ENCODE data around the gene TEKT5. TPM values are rescaled to one million over a fixed set of nuclear protein-coding genes. Genes with fewer than 3 reads are reported as not detected.
"Not testable (repeated sequence)": the region's sequence is repeated elsewhere in the genome, so short reads cannot be mapped to it uniquely, and the experiment has no call there.

Gene TEKT5
- total and polyA plus RNA-seq, 5 experiments from 2014 or later = 0.68 TPM; not detected in 4

DNA sequence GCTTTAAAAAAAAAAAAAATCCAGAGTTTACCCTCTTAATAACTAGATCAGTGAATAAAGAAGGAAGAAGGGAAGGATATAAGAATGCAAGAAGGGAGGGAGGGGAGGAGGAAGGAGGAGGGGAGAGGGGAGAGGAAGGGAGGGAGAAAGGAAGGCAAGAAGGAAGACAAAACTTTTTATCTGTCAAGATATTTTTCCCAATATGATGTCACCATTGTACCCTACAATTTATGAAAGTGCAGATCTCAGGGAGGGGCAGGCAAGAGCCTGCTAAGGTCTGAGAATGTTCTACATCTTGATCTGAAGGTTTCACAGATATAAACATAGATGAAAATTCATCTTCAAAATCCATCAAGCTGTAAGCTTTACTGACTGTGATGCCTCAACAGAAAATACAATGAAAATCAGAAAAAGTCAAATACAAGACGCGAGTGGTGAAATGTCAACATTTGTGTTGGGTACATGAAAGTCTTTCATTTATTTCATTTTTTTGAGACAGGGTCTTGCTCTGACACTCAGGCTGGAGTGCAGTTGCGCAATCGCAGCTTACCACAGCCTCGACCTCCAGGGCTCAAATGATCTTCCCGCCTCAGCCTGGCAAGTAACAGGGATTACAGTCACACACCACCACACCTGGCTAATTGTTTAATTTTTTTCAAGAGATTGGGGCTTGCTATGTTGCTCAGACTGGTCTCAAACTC, 57.2 kb downstream of the TEKT5 start:
- peaks cover 4 to 22% (median 12%) of the 10 kb centered on the region in 5 donors for H3K27me3 Mint-ChIP-seq
- peaks cover 0 to 10% (median 0%) of the 10 kb centered on the region in 3 donors for H3K36me3 Mint-ChIP-seq
- ATAC-seq (no peak), DNase-seq (no peak)
- peaks cover 0 to 16% (median 7%) of the 10 kb centered on the region in 9 donors for H3K9me3 Mint-ChIP-seq
- no peak overlapping the region for H3K4me3 Mint-ChIP-seq
- peak overlapping the region in 1 of 10 donors; percentile 71 for H3K27ac Mint-ChIP-seq
- POLR2A ChIA-PET = no interaction called here
- no peaks in the 10 kb centered on the region for H3K4me1 Mint-ChIP-seq

- peaks cover 0 to 10% (median 0%) of the 10 kb centered on the region in 3 donors for H3K36me3 Mint-ChIP-seq
- no peak overlapping the region for H3K4me3 Mint-ChIP-seq
- ATAC-seq (no peak), DNase-seq (no peak)
- no peak overlapping the region for H3K27ac Mint-ChIP-seq
- H3K4me1 Mint-ChIP-seq = no peaks in the 10 kb centered on the region
- POLR2A ChIA-PET = no interaction called here
- H3K27me3 Mint-ChIP-seq = peaks cover 3 to 27% (median 17%) of the 10 kb centered on the region in 5 donors
- peaks cover 0 to 11% (median 8%) of the 10 kb centered on the region in 9 donors for H3K9me3 Mint-ChIP-seq
Observed at GRCh38 chr16:10635365-10636021, 59.2 kb downstream of the TEKT5 start.

DNA sequence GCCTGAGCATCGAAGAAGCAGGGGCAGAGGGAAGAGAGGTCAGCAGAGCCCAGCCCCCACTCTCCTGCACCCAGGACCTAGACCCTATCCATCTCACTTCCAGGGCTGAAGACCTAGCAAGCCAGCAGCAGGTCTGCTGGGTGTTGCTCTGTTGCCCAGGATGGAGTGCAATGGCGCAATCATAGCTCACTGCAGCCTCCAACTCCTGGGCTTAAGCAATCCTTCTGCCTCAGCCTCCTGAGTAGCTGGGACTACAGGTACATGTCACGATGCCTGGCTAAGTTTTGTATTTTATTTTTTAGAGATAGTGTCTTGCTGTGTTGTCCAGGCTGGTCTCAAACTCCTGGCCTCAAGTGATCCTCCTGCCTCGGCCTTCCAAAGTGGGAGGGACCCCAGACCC, 61.3 kb downstream of the TEKT5 start:
- H3K36me3 Mint-ChIP-seq, H3K27ac Mint-ChIP-seq, H3K4me3 Mint-ChIP-seq, POLR2A ChIA-PET, DNase-seq, ATAC-seq, H3K4me1 Mint-ChIP-seq: not testable (repeated sequence)
- peaks cover 2 to 22% (median 17%) of the 10 kb centered on the region in 5 donors for H3K27me3 Mint-ChIP-seq
- H3K9me3 Mint-ChIP-seq = peaks cover 0 to 11% (median 8%) of the 10 kb centered on the region in 9 donors

DNA sequence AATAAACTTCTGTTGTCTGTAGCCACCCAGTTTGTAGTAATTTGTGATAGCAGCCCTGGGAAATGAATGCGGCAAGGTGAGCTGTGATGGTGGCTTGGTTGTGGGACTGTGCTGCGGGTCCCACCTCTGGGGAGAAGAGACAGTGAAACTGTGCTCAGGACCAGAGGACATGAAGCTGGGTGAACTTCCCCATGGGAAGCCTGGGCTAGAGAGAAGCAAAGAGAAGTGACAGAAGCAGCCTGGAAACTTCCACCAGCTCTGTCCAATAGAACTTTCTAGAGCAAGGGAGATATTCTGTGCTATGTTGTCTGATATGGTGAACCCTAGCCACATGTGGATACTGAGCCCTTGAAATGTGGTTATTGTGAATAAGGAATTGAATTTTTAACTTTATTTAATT, 62.8 kb downstream of the TEKT5 start:
- H3K36me3 Mint-ChIP-seq = peaks cover 0 to 10% (median 0%) of the 10 kb centered on the region in 3 donors
- peak overlapping the region in 1 of 10 donors; percentile 4 for H3K27ac Mint-ChIP-seq
- H3K4me3 Mint-ChIP-seq = no peak overlapping the region
- H3K27me3 Mint-ChIP-seq = peaks cover 2 to 24% (median 14%) of the 10 kb centered on the region in 5 donors
- POLR2A ChIA-PET = no interaction called here
- DNase-seq (no peak), ATAC-seq (no peak)
- peaks cover 0 to 11% (median 8%) of the 10 kb centered on the region in 9 donors for H3K9me3 Mint-ChIP-seq
- no peaks in the 10 kb centered on the region for H3K4me1 Mint-ChIP-seq

GRCh38 chr16:10629592-10629963, 65.2 kb downstream of the TEKT5 start:
- Mint-ChIP-seq H3K9me3 (peaks cover 0 to 10% (median 5%) of the 10 kb centered on the region in 9 donors), H3K4me1 (no peaks in the 10 kb centered on the region), H3K27me3 (peaks cover 2 to 21% (median 12%) of the 10 kb centered on the region in 5 donors), H3K36me3 (peaks cover 0 to 9% (median 0%) of the 10 kb centered on the region in 3 donors), H3K27ac (no peak overlapping the region), H3K4me3 (no peak overlapping the region)
- DNase-seq (no peak), ATAC-seq (no peak)
- POLR2A ChIA-PET = no interaction called here

DNA sequence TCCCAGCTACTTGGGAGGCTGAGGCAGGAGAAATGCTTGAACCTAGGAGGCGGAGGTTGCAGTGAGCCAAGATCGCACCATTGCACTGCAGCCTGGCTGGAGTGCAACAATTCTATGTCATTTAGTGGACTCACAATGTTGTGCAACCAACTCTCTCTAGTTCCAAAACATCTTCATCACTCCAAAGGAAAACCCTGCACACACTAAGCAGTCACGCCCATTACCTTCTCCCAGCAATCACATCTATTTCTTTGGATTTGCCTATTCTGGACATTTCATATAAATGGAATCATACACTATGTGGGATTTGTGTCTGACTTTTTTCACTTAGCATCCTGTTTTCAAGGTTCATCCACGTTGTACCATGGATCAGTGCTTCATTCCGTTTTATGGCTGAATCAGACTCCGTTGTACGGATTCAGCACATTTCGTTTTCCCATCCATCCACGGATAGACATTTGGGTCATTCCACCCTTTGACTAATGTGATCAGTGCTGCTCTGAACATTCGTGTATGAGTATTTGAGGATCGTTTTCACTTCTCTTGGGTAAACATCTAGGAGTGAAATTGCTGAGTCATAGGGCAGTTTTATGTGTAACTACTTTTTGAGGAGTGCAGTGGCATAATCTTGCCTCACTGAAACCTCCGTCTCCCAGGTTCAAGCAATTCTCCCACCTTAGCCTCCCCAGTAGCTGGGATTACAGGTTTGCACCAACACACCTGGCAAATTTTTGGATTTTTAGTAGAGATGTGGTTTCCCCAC, 69.0 kb downstream of the TEKT5 start:
- H3K36me3 Mint-ChIP-seq = no peaks in the 10 kb centered on the region
- POLR2A ChIA-PET = no interaction called here
- no peaks in the 10 kb centered on the region for H3K9me3 Mint-ChIP-seq
- H3K4me1 Mint-ChIP-seq = no peaks in the 10 kb centered on the region
- H3K4me3 Mint-ChIP-seq = no peak overlapping the region
- H3K27me3 Mint-ChIP-seq = peaks cover 0 to 5% (median 0%) of the 10 kb centered on the region in 5 donors
- ATAC-seq = no peak
- no peak overlapping the region for H3K27ac Mint-ChIP-seq
- DNase-seq = no peak

- Mint-ChIP-seq H3K4me1 (peaks cover 0 to 1% (median 0%) of the 10 kb centered on the region in 4 donors), H3K4me3 (no peak overlapping the region), H3K9me3 (no peaks in the 10 kb centered on the region), H3K27ac (no peak overlapping the region), H3K27me3 (peaks cover 0 to 12% (median 8%) of the 10 kb centered on the region in 5 donors), H3K36me3 (no peaks in the 10 kb centered on the region)
- DNase-seq (no peak), ATAC-seq (no peak)
- POLR2A ChIA-PET = no interaction called here
Observed at GRCh38 chr16:10624527-10624926, 70.2 kb downstream of the TEKT5 start.

DNA sequence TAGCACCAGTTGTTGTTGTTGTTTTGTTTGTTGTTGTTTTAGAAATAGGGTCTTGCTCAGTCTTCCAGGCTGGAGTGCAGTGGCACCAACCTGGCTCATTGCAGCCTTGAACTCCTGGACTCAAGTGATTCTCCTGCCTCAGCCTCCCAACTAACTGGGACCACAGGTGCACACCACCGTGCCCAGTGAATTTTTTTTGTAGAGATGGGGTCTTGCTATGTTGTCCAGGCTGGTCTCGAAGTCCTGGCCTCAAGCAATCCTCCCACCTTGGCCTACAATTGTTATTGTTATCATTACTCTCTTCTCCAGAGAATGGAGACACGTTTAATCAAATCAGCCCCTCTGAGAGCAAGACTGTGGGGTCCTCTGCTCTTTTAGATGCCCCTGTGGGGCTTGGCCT, 71.7 kb downstream of the TEKT5 start:
- Mint-ChIP-seq H3K4me1 (peaks cover 0 to 1% (median 0%) of the 10 kb centered on the region in 4 donors), H3K36me3 (no peaks in the 10 kb centered on the region)

DNA sequence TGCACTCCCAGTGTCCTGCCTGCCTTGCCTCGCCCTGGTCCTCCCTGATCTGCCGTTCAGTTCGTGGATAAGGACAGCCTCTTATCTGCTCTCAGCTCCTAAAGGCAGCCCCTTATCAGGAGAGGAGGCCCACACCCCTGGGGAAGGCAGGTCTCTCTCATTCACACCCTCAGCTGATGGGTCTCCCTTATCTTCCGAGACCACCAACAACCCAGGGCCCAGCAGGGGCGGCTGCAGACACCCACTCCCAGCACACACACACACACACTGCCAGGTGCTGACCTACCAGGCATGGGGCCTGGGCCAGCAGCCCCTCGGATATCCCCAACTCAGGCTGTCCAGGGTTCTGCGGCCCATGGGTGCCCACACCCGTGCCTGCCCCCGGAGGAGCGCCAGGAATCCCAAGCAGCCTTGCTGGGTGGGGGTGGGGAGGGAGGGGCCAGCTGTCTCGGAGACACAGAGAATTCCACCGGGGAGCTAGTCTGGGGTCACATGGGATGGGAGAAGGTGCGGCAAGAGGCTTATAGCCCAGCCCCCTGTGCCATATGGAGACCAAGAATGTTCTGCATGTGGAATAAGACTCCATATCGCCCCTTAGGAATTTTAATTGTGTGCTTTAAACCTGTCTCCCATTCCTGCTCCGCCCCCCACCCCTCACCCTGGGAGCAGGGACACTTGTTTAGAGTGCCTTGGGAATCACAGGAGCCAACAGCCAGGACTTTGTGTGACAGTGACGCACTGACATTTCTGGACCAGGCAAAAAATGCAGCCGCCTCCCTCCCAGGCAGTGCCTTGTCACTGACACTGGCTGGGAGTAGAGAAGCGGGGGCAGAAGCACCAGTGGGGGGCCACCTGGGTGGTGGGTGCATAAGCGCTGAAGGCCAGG, 72.5 kb downstream of the TEKT5 start:
- H3K9me3 Mint-ChIP-seq = no peaks in the 10 kb centered on the region
- POLR2A ChIA-PET = no interaction called here
- H3K4me3 Mint-ChIP-seq = no peak overlapping the region
- no peak overlapping the region for H3K27ac Mint-ChIP-seq
- H3K36me3 Mint-ChIP-seq = no peaks in the 10 kb centered on the region
- ATAC-seq (no peak), DNase-seq (no peak)
- peaks cover 0 to 1% (median 0%) of the 10 kb centered on the region in 4 donors for H3K4me1 Mint-ChIP-seq
- peaks cover 4 to 34% (median 22%) of the 10 kb centered on the region in 5 donors for H3K27me3 Mint-ChIP-seq

More for the DNA sequence above, 71.7 kb downstream of the TEKT5 start:
- ATAC-seq (no peak), DNase-seq (no peak)
- POLR2A ChIA-PET = interaction anchor here (0.7 kb wide), 1 partner anchor 238 kb away, joined by 7 read pairs; no protein-coding TSS in a partner anchor
- Mint-ChIP-seq H3K27ac (no peak overlapping the region), H3K4me3 (no peak overlapping the region), H3K27me3 (peaks cover 2 to 26% (median 17%) of the 10 kb centered on the region in 5 donors), H3K9me3 (no peaks in the 10 kb centered on the region)

DNA sequence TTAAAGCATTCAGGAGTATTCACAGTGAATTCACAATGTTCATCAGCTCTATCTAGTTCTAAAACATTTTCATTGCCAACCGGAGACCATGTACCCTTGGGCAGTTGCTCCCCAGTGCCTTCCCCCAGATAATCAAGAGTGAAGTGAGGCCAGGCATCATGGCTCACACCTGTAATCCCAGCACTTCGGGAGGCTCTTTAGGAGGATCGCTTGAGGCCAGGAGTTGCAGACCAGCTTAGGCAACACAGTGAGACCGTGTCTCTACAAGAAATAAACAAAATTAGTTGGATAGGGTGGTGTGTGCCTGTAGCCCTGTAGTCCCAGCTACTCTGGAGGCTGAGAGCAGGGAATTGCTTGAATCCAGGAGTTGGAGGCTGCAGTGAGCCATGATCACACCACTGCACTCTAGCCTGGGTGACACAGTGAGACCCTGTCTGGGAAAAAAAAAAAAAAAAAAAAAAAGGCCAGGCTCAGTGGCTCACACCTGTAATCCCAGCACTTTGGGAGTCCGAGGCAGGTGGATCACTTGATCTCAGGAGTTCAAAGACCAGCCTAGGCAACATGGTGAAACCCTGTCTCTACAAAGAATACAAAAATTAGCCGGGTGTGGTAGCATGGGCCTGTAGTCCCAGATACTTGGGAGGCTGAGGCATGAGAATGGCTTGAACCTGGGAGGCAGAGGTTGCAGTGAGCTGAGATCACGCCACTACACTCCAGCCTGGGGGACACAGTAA, 73.3 kb downstream of the TEKT5 start:
- ATAC-seq, H3K4me3 Mint-ChIP-seq, H3K27ac Mint-ChIP-seq, H3K36me3 Mint-ChIP-seq, POLR2A ChIA-PET, H3K9me3 Mint-ChIP-seq, H3K4me1 Mint-ChIP-seq, DNase-seq: not testable (repeated sequence)
- peaks cover 4 to 37% (median 23%) of the 10 kb centered on the region in 5 donors for H3K27me3 Mint-ChIP-seq

GRCh38 chr16:10620120-10620519, 74.6 kb downstream of the TEKT5 start:
- ATAC-seq (no peak), DNase-seq (no peak)
- POLR2A ChIA-PET = no interaction called here
- Mint-ChIP-seq H3K27me3 (peaks cover 6 to 37% (median 23%) of the 10 kb centered on the region in 5 donors), H3K36me3 (no peaks in the 10 kb centered on the region), H3K27ac (no peak overlapping the region), H3K4me3 (no peak overlapping the region), H3K9me3 (no peaks in the 10 kb centered on the region), H3K4me1 (peaks cover 0 to 1% (median 0%) of the 10 kb centered on the region in 4 donors)

All from naive thymus-derived CD8-positive, alpha-beta T cell (primary cell).